Lung (tissue), 12 donors: ENCODE results near the gene MEDAG. TPM values are rescaled to one million over a fixed set of nuclear protein-coding genes. Genes with fewer than 3 reads are reported as not detected.

ENCODE experiments used
- ATAC-seq: fragments of 200-7000 bp; cut with Tn5 transposase; one replicate; pipeline ENCODE4 v1.9.1; 2020; ENCODE audit warnings: moderate number of reproducible peaks; ENCODE audit not compliant: insufficient read depth, low FRiP score
- DNase-seq, 3 donors: peaks; one replicate each; pipeline ENCODE4 v3.0.0-alpha.2; 2013 to 2017
- H3K27ac ChIP-seq, 2 donors: one replicate each; pipeline ENCODE4 v1.5.1; 2013; ENCODE audit warnings: mild to moderate bottlenecking in 2 of 2, moderate library complexity in 2 of 2, control low read depth in 1 of 2, inconsistent platforms in 1 of 2, low read depth in 1 of 2, low read length in 1 of 2
- H3K27me3 ChIP-seq, 3 donors: one replicate each; pipeline ENCODE4 v1.5.1; 2013; ENCODE audit warnings: low read length in 2 of 3; ENCODE audit not compliant: control insufficient read depth in 3 of 3, insufficient read depth in 3 of 3
- H3K36me3 ChIP-seq, 4 donors: one replicate each; pipeline ENCODE4 v1.5.1; 2013; ENCODE audit warnings: low read length in 4 of 4, mild to moderate bottlenecking in 1 of 4, moderate library complexity in 1 of 4; ENCODE audit not compliant: control insufficient read depth in 4 of 4, insufficient read depth in 4 of 4
- H3K4me1 ChIP-seq, 5 donors: one replicate each; pipeline ENCODE4 v1.5.1; 2013; ENCODE audit warnings: low read length in 5 of 5, mild to moderate bottlenecking in 2 of 5, moderate library complexity in 1 of 5; ENCODE audit not compliant: control insufficient read depth in 5 of 5, insufficient read depth in 5 of 5
- H3K4me3 ChIP-seq: one replicate; pipeline ENCODE4 v1.5.1; 2013; ENCODE audit warnings: mild to moderate bottlenecking, control low read depth, moderate library complexity
- H3K9ac ChIP-seq, 2 donors: one replicate each; pipeline ENCODE4 v1.5.1; 2013; ENCODE audit warnings: low read length in 2 of 2, control low read depth in 1 of 2; ENCODE audit not compliant: insufficient read depth in 1 of 2
- H3K9me3 ChIP-seq, 4 donors: one replicate each; pipeline ENCODE4 v1.5.1; 2013; ENCODE audit warnings: low read length in 3 of 4, mild to moderate bottlenecking in 1 of 4, moderate library complexity in 1 of 4; ENCODE audit not compliant: control insufficient read depth in 4 of 4, insufficient read depth in 3 of 4
- CTCF ChIP-seq: IDR thresholded peaks from 2 replicates; pipeline ENCODE4 v1.5.1; 2012; ENCODE audit warnings: mild to moderate bottlenecking; ENCODE audit errors: control extremely low read depth, extremely low read depth
- WGBS, 2 donors: extraction: QIAGEN DNeasy Blood & Tissue Kit; methylation state at CpG; one replicate each; pipeline ENCODE4 v1.1.7; 2013; 5-methylcytosine and 5-hydroxymethylcytosine counted together
- polyA plus RNA-seq, 2 donors: library from polyadenylated mRNA; stranded (reverse); fragments of 200-250 nt; gene quantifications; one replicate each; pipeline ENCODE4 v1.2.1, GENCODE V29; 2013
- total RNA-seq, 2 donors: library from RNA; depleted of rRNA in 1 of 2; stranded (reverse); fragments of >200 nt in 1 of 2; gene quantifications; one replicate each; pipeline ENCODE4 v1.2.1, GENCODE V29; 2014 to 2021
- donor health status: control.
- donor health status: control.
- donor health status: Bipolar disorder and iron deficiency.
- donor health status: healthy.
- donor health status: DM: yes; HTN: yes; CAD: no.

Gene MEDAG
- total and polyA plus RNA-seq, 4 donors, result 0.97 to 14.4 (median 8.4) TPM

GRCh38 chr13:30862707-30863106 is 43.4 kb upstream of the MEDAG start:
- DNase-seq (peak in 2 of 3 donors; percentile 64), ATAC-seq (no peak)
- TF ChIP-seq CTCF, result no peak
- 44 to 66% methylated on average over 17 of the region's 17 CpGs for WGBS, 2 donors
- Histone ChIP-seq H3K27me3 (no peaks in the 10 kb centered on the region), H3K9me3 (peaks cover 0 to 3% (median 0%) of the 10 kb centered on the region in 4 donors), H3K9ac (no peak overlapping the region), H3K27ac (no peak overlapping the region), H3K4me1 (peaks cover 0 to 54% (median 19%) of the 10 kb centered on the region in 5 donors), H3K4me3 (no peak overlapping the region), H3K36me3 (no peaks in the 10 kb centered on the region)

GRCh38 chr13:30863231-30863630 is 42.8 kb upstream of the MEDAG start:
- no peaks in the 10 kb centered on the region for H3K36me3 ChIP-seq
- 92 to 94% methylated on average over 8 of the region's 8 CpGs for WGBS, 2 donors
- ATAC-seq (no peak), DNase-seq (no peak)
- no peaks in the 10 kb centered on the region for H3K27me3 ChIP-seq
- no peak overlapping the region for H3K9ac ChIP-seq
- peaks cover 0 to 55% (median 19%) of the 10 kb centered on the region in 5 donors for H3K4me1 ChIP-seq
- H3K9me3 ChIP-seq, result peaks cover 0 to 3% (median 0%) of the 10 kb centered on the region in 4 donors
- TF ChIP-seq CTCF, result no peak
- no peak overlapping the region for H3K4me3 ChIP-seq
- no peak overlapping the region for H3K27ac ChIP-seq

GRCh38 chr13:30863796-30864195 is 42.3 kb upstream of the MEDAG start:
- Histone ChIP-seq H3K9me3 (no peaks in the 10 kb centered on the region), H3K36me3 (no peaks in the 10 kb centered on the region), H3K27me3 (no peaks in the 10 kb centered on the region), H3K4me3 (no peak overlapping the region), H3K27ac (no peak overlapping the region), H3K9ac (no peak overlapping the region), H3K4me1 (peaks cover 0 to 57% (median 22%) of the 10 kb centered on the region in 5 donors)
- WGBS, 2 donors, result 94 to 95% methylated on average over 7 of the region's 7 CpGs
- TF ChIP-seq CTCF, result no peak
- ATAC-seq (no peak), DNase-seq (no peak)
